Keratinocyte (primary cell): ENCODE measurements around the gene MEP1A.

Experiments
- EZH2 ChIP-seq: IDR thresholded peaks from one replicate; pipeline ENCODE4 v1.6.1; 2012; ENCODE audit warnings: inconsistent platforms, mild to moderate bottlenecking, low read length, moderate library complexity
- TF ChIP-seq, protein P1 (sequence below), 3 experiments: IDR thresholded peaks in 1 of 3; conservative IDR thresholded peaks in 1 of 3; optimal IDR thresholded peaks in 1 of 3; 2 replicates in 2 of 3; 3 replicates in 1 of 3; pipeline versions ENCODE3 to v1.5.1; 2011; ENCODE audit warnings: low read length in 3 of 3, mild to moderate bottlenecking in 3 of 3, moderate library complexity in 2 of 3, control low read depth in 1 of 3, inconsistent platforms in 1 of 3; ENCODE audit not compliant: insufficient read depth in 2 of 3; ENCODE audit errors: extremely low read depth in 1 of 3

- no peak for TF ChIP-seq EZH2
- TF ChIP-seq, protein P1, sequence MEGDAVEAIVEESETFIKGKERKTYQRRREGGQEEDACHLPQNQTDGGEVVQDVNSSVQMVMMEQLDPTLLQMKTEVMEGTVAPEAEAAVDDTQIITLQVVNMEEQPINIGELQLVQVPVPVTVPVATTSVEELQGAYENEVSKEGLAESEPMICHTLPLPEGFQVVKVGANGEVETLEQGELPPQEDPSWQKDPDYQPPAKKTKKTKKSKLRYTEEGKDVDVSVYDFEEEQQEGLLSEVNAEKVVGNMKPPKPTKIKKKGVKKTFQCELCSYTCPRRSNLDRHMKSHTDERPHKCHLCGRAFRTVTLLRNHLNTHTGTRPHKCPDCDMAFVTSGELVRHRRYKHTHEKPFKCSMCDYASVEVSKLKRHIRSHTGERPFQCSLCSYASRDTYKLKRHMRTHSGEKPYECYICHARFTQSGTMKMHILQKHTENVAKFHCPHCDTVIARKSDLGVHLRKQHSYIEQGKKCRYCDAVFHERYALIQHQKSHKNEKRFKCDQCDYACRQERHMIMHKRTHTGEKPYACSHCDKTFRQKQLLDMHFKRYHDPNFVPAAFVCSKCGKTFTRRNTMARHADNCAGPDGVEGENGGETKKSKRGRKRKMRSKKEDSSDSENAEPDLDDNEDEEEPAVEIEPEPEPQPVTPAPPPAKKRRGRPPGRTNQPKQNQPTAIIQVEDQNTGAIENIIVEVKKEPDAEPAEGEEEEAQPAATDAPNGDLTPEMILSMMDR (optimal IDR thresholded peaks at IDR 0.05 in 1 of 3, IDR thresholded peaks at IDR 0.05 in 1 of 3, conservative IDR thresholded peaks at IDR 0.05 in 1 of 3; ENCODE audit: extremely low read depth in 1 of 3, insufficient read depth in 2 of 3, low read length in 3 of 3) = no peak
These were observed 3.8 kb downstream of the MEP1A start for GRCh38 chr6:46796848-46797580.
